CD4-positive, alpha-beta T cell (primary cell): Measurements from ENCODE around the gene COL5A1. TPM values are rescaled to one million over a fixed set of nuclear protein-coding genes. Genes with fewer than 3 reads are reported as not detected.
"Not testable (repeated sequence)": the region's sequence is repeated elsewhere in the genome, so short reads cannot be mapped to it uniquely, and the experiment has no call there.

Experiments
- ATAC-seq: fragments of 200-7000 bp; cut with Tn5 transposase; one replicate; pipeline ENCODE4 v1.10.0; 2022; ENCODE audit warnings: mild to moderate bottlenecking; ENCODE audit not compliant: poor library complexity
- CTCF ChIA-PET: fragments of 350-600 bp; sonication (Branson Sonifier 250); formaldehyde crosslinking; loops from one replicate; lab custom pipeline; 2021; ENCODE audit warnings: antibody characterized with exemption, inconsistent platforms; lab: Charles Lee
- POLR2A ChIA-PET: fragments of 350-600 bp; sonication (Branson Sonifier 250); formaldehyde crosslinking; loops from one replicate; lab custom pipeline; 2021; ENCODE audit warnings: antibody characterized with exemption, inconsistent platforms; lab: Charles Lee
- DNase-seq, 14 experiments: peaks; one replicate each; pipeline ENCODE4 v3.0.0-alpha.2; 2013 to 2020; ENCODE audit warnings: mixed read lengths in 2 of 14
- H3K27ac ChIP-seq, 2 donors: one replicate each; pipeline versions ENCODE4 v1.5.1 to v1.7.0; 2013; ENCODE audit warnings: low read length in 2 of 2, low read depth in 1 of 2, mild to moderate bottlenecking in 1 of 2
- H3K27me3 ChIP-seq, 2 experiments: 1 replicate in 1 of 2; 2 replicates in 1 of 2; pipeline versions ENCODE4 v1.6.1 to v1.7.0; 2013; ENCODE audit warnings: low read length in 2 of 2, control low read depth in 1 of 2, mild to moderate bottlenecking in 1 of 2, moderate library complexity in 1 of 2; ENCODE audit not compliant: insufficient read depth in 2 of 2, control insufficient read depth in 1 of 2
- H3K36me3 ChIP-seq: one replicate; pipeline ENCODE4 v1.6.1; 2013; ENCODE audit warnings: low read length, control low read depth; ENCODE audit not compliant: insufficient read depth
- H3K4me1 ChIP-seq: one replicate; pipeline ENCODE4 v1.6.1; 2013; ENCODE audit warnings: low read length, control low read depth; ENCODE audit not compliant: insufficient read depth
- H3K4me3 ChIP-seq: one replicate; pipeline ENCODE4 v1.5.1; 2013; ENCODE audit warnings: mild to moderate bottlenecking, low read length, moderate library complexity
- H3K9me3 ChIP-seq, 2 experiments: 1 replicate in 1 of 2; 2 replicates in 1 of 2; pipeline versions ENCODE4 v1.6.1 to v1.7.0; 2013; ENCODE audit warnings: low read length in 2 of 2, mild to moderate bottlenecking in 2 of 2, control low read depth in 1 of 2, moderate library complexity in 1 of 2; ENCODE audit not compliant: control insufficient read depth in 1 of 2, insufficient read depth in 1 of 2
- H3K27ac Mint-ChIP-seq: one replicate; pipeline ENCODE4 v1.8.0; 2020; ENCODE audit warnings: mixed read lengths
- H3K27me3 Mint-ChIP-seq: one replicate; pipeline ENCODE4 v1.8.0; 2021; ENCODE audit warnings: mixed read lengths
- H3K36me3 Mint-ChIP-seq: one replicate; pipeline ENCODE4 v1.8.0; 2021; ENCODE audit warnings: low read depth, mixed read lengths
- H3K4me1 Mint-ChIP-seq: one replicate; pipeline ENCODE4 v1.8.0; 2021; ENCODE audit warnings: low read depth, mixed read lengths
- H3K4me3 Mint-ChIP-seq: one replicate; pipeline ENCODE4 v1.8.0; 2020; ENCODE audit warnings: mild to moderate bottlenecking, mixed read lengths
- H3K9me3 Mint-ChIP-seq: one replicate; pipeline ENCODE4 v1.8.0; 2020; ENCODE audit warnings: mixed read lengths
- CTCF ChIP-seq: fragments of 200-600 bp; IDR thresholded peaks from one replicate; pipeline ENCODE4 v1.8.0; 2022; ENCODE audit warnings: antibody characterized with exemption, mild to moderate bottlenecking
- intact Hi-C, 2 experiments: fragments of 100-400 bp; cut with DNase I in 1 of 2; cut with micrococcal nuclease in 1 of 2; formaldehyde crosslinking; loops; one replicate each; pipeline versions ENCODE4 v1.15.1 to v1.9.0; 2023 to 2025; cut with DNase I, micrococcal nuclease
- total RNA-seq, 174 experiments: library from RNA in 2 of 174; stranded (reverse) in 2 of 174; gene quantifications; one replicate each; pipeline ENCODE4 v1.2.3 and lab custom pipeline; 2021 to 2026

COL5A1 gene
- total RNA-seq, 2 experiments from 2014 or later = 0.41 to 0.50 TPM

DNA sequence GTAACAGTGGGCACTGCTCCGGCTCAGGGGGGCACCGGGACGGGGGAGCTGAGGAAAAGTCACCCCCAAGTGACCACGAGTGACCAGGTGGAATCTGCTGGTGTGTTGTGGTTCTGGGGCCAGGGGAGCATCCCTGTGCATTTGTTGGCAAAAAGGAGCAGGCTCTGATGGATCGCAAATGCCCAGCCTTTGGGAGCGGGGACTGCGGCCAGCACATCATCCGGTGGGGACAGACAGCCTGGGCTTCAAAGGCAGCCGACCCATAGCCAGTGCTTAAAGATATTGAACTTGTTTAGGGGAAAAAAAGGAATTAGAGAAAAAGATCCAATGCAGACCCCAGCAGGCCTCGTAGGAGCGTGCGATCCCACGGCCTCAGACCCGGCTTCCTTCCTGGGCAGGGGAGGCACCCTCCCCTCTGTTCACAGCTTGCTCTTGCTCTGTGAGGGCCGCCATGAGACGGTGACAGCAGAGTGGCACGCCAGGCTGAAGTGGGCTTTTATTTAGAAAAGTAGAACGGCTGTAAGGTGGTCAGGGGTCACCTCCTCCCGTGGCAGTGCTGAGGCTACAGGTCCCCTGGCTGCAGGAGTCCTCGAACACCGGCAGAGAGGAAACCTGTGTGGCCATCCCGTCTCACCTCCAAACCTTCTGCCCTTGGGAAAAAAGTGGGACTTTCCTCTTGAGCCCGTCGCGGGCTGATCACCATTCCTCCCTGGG is 41.2 kb downstream of the COL5A1 start:
- no peak overlapping the region for H3K4me3 Mint-ChIP-seq
- POLR2A ChIA-PET = no interaction called here
- no peaks in the 10 kb centered on the region for H3K36me3 Mint-ChIP-seq

GRCh38 chr9:134683714-134684374 is 42.2 kb downstream of the COL5A1 start:
- ChIA-PET CTCF (no interaction called here), POLR2A (no interaction called here)
- H3K36me3 ChIP-seq = no peaks in the 10 kb centered on the region
- H3K4me3 ChIP-seq = no peak overlapping the region
- H3K27ac Mint-ChIP-seq = no peak overlapping the region
- no peaks in the 10 kb centered on the region for H3K9me3 Mint-ChIP-seq
- intact Hi-C loops = no loop called here
- H3K4me1 ChIP-seq = no peaks in the 10 kb centered on the region
- TF ChIP-seq CTCF = no peak
- no peaks in the 10 kb centered on the region for H3K27me3 ChIP-seq
- H3K4me3 Mint-ChIP-seq = no peak overlapping the region
- no peak for ATAC-seq
- no peaks in the 10 kb centered on the region for H3K27me3 Mint-ChIP-seq
- H3K36me3 Mint-ChIP-seq = no peaks in the 10 kb centered on the region
- no peak overlapping the region for H3K27ac ChIP-seq
- H3K4me1 Mint-ChIP-seq = no peaks in the 10 kb centered on the region
- H3K9me3 ChIP-seq = peaks cover 0 to 16% of the 10 kb centered on the region in 2 experiments
- no peak for DNase-seq

More for the DNA sequence above, 41.2 kb downstream of the COL5A1 start:
- Mint-ChIP-seq H3K4me1 (no peaks in the 10 kb centered on the region), H3K9me3 (no peaks in the 10 kb centered on the region), H3K27me3 (no peaks in the 10 kb centered on the region), H3K27ac (no peak overlapping the region)
- H3K4me3 ChIP-seq = no peak overlapping the region
- H3K27me3 ChIP-seq = no peaks in the 10 kb centered on the region
- H3K36me3 ChIP-seq = no peaks in the 10 kb centered on the region
- intact Hi-C loops = no loop called here
- H3K9me3 ChIP-seq = peaks cover 0 to 20% of the 10 kb centered on the region in 2 experiments
- no peak for TF ChIP-seq CTCF
- CTCF ChIA-PET = no interaction called here
- no peaks in the 10 kb centered on the region for H3K4me1 ChIP-seq
- DNase-seq (no peak), ATAC-seq (no peak)
- H3K27ac ChIP-seq = no peak overlapping the region

DNA sequence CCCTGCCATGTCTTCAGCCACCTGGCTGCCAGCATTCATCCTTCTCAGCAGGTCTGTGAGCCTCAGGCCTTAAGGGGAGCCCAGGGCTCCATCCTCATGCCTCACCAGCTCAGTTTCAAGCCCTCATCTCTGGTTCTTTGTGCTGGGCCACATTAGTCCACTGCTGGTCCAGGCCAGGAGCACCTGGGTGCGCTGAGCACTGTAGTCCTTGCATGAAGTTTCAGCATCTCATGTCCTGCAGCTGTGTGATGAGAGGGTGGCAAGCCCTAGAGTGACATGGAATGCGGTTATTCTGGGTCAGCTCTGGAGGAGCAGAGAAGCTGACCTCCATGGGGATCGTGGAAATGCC is 42.7 kb downstream of the COL5A1 start:
- POLR2A ChIA-PET = no interaction called here
- Histone ChIP-seq H3K27me3 (no peaks in the 10 kb centered on the region), H3K9me3 (peaks cover 0 to 16% of the 10 kb centered on the region in 2 experiments), H3K27ac (no peak overlapping the region), H3K36me3 (no peaks in the 10 kb centered on the region), H3K4me3 (no peak overlapping the region), H3K4me1 (no peaks in the 10 kb centered on the region)
- Mint-ChIP-seq H3K27ac (no peak overlapping the region), H3K36me3 (no peaks in the 10 kb centered on the region), H3K27me3 (no peaks in the 10 kb centered on the region), H3K9me3 (no peaks in the 10 kb centered on the region), H3K4me1 (no peaks in the 10 kb centered on the region), H3K4me3 (no peak overlapping the region)
- CTCF ChIA-PET = no interaction called here
- DNase-seq = no peak
- intact Hi-C loops = no loop called here
- no peak for ATAC-seq
- TF ChIP-seq CTCF = no peak

DNA sequence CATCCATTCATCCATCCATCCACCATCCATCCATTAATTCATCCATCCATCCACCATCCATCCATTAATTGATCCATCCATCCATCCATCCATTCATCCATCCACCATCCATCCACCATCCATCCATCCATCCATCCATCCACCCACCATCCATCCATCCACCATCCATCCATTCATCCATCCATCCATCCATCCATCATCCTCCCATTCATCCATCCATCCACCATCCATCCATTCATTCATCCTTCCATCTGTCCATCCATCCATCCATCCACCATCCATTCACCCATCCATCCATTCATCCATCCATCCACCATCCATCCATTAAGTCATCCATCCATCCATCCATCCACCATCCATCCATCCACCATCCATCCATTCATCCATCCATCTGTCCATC is 43.3 kb downstream of the COL5A1 start:
- H3K4me1 ChIP-seq, POLR2A ChIA-PET, ATAC-seq, H3K27ac ChIP-seq, H3K27me3 Mint-ChIP-seq, H3K27me3 ChIP-seq, H3K4me3 ChIP-seq, intact Hi-C loops, DNase-seq, CTCF ChIA-PET, H3K36me3 ChIP-seq, H3K36me3 Mint-ChIP-seq, H3K4me1 Mint-ChIP-seq, H3K27ac Mint-ChIP-seq, H3K9me3 Mint-ChIP-seq, H3K4me3 Mint-ChIP-seq: not testable (repeated sequence)
- peaks cover 0 to 16% of the 10 kb centered on the region in 2 experiments for H3K9me3 ChIP-seq
